Duodenal mucosa (tissue), 2 donors: ENCODE data around the gene NCAM1.

Experiments used
- H3K27ac ChIP-seq: one replicate; pipeline ENCODE4 v1.7.0; 2013; ENCODE audit warnings: low read depth, low read length
- H3K27me3 ChIP-seq, 2 donors: one replicate each; pipeline ENCODE4 v1.7.0; 2013; ENCODE audit warnings: low read length in 2 of 2, control low read depth in 1 of 2; ENCODE audit not compliant: insufficient read depth in 2 of 2, control insufficient read depth in 1 of 2
- H3K36me3 ChIP-seq, 2 donors: one replicate each; pipeline ENCODE4 v1.7.0; 2013; ENCODE audit warnings: low read length in 2 of 2, control low read depth in 1 of 2; ENCODE audit not compliant: insufficient read depth in 2 of 2, control insufficient read depth in 1 of 2
- H3K4me1 ChIP-seq, 2 donors: one replicate each; pipeline ENCODE4 v1.7.0; 2013; ENCODE audit warnings: low read length in 2 of 2, control low read depth in 1 of 2; ENCODE audit not compliant: insufficient read depth in 2 of 2, control insufficient read depth in 1 of 2
- H3K4me3 ChIP-seq, 2 donors: one replicate each; pipeline ENCODE4 v1.7.0; 2013; ENCODE audit warnings: low read length in 2 of 2, low read depth in 1 of 2
- H3K9ac ChIP-seq, 2 donors: one replicate each; pipeline ENCODE4 v1.7.0; 2013; ENCODE audit warnings: low read length in 2 of 2, low read depth in 1 of 2
- H3K9me3 ChIP-seq, 2 donors: one replicate each; pipeline ENCODE4 v1.7.0; 2013; ENCODE audit warnings: low read length in 2 of 2, control low read depth in 1 of 2; ENCODE audit not compliant: control insufficient read depth in 1 of 2

Gene NCAM1

DNA sequence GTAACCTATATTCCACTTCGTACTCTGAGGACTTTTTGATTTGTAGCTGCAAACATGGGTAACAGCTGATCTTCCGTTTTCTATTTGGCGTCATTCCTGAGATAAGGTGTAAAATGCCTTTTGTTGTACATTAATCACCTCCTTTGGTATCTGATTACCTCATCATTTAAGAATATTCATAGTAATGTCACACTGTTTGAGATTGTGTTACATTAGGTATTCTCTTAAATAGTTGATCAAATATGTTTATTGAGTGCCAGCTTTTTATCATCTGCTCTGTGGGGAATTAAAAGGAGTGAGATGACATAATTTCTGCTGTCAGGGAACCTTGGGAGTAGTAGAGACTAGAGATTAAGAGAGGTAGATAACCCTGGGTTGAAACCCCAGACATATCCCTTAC, 5.9 kb downstream of the NCAM1 start:
- peaks cover 0 to 4% of the 10 kb centered on the region in 2 donors for H3K4me1 ChIP-seq
- H3K36me3 ChIP-seq: no peaks in the 10 kb centered on the region
- no peak overlapping the region for H3K4me3 ChIP-seq
- H3K27me3 ChIP-seq: peaks cover 19 to 21% of the 10 kb centered on the region in 2 donors
- no peaks in the 10 kb centered on the region for H3K9me3 ChIP-seq
- no peak overlapping the region for H3K27ac ChIP-seq
- no peak overlapping the region for H3K9ac ChIP-seq

DNA sequence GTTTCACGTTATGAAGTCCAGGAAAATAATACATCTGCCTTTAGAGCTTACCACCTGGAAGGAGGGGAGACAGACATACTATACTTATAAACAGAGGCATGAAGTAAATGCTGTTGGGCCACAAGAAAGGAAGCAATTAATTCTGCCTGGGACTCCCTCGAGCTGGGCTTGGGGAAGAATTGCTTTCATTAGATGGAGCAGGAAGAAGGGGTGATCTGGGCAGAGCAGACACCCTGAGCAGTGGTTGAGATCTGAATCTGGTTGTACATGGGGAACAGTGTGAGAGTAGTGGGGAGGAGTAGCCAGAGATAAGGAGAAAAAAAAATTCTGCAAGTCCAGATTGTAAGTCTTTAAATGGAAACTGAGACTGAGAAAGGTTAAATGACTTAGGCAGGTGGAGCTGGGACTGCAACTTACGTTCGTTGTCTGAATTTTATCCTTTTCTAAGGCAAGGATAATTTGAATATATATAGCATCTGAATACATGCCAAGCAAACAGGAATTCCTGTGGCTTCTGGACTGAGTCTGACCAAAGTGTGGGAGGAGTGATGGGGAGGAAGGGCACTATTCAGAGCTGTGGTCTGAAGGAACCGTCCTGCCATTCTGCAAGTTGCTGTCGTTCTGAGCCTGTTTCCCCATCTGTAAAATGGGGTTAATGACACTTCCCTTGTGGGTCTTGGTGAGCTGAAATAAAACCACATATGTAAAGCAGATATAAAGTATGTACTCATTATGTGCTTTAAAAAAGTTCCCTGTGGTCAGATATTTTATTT, 7.9 kb downstream of the NCAM1 start:
- H3K9ac ChIP-seq: no peak overlapping the region
- no peak overlapping the region for H3K27ac ChIP-seq
- no peaks in the 10 kb centered on the region for H3K4me1 ChIP-seq
- H3K36me3 ChIP-seq: no peaks in the 10 kb centered on the region
- H3K27me3 ChIP-seq: peaks cover 7 to 9% of the 10 kb centered on the region in 2 donors
- H3K9me3 ChIP-seq: no peaks in the 10 kb centered on the region
- no peak overlapping the region for H3K4me3 ChIP-seq

DNA sequence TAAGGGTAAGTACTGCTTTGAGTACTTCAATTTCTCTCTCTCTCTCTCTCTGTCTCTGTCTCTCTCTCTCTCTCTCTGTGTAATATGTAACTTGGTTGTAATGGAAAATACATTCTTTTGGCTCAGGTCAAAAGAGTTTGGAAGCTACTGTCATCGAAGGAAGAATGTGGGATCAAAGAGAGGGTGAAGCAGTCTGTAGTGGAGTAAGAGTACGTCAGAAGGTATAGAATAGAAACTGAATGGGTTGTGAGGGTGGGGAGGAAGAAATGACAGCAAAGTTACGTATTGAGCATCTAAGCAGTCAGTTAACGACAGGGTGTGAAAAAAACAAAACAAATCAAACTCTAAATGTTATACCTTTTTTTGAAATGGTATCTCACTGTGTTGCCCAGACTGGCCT, 10.0 kb downstream of the NCAM1 start:
- peaks cover 3 to 6% of the 10 kb centered on the region in 2 donors for H3K27me3 ChIP-seq
- H3K36me3 ChIP-seq: no peaks in the 10 kb centered on the region
- H3K9me3 ChIP-seq: no peaks in the 10 kb centered on the region
- no peak overlapping the region for H3K4me3 ChIP-seq
- no peak overlapping the region for H3K9ac ChIP-seq
- H3K27ac ChIP-seq: no peak overlapping the region
- H3K4me1 ChIP-seq: no peaks in the 10 kb centered on the region

DNA sequence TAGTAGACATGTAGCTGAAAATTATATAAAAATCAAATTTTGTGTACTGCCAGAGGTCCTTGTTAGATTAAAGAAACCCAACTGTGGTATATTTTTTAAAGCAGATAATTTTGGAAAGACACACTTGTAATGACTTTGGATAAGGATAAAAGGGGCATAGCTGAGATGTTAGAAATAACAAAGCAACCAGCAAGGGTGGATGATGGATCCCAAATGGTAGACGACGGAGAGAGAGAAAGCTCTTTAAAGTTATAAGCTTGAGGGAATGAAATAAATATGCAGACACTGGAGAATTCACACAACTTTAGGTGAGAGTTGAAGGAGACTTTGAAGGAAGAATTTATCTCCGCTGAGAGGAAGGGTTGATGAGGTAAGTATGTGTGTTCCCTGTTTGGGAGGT, 10.6 kb downstream of the NCAM1 start:
- Histone ChIP-seq H3K9ac (no peak overlapping the region), H3K27me3 (peaks cover 3 to 6% of the 10 kb centered on the region in 2 donors), H3K9me3 (no peaks in the 10 kb centered on the region), H3K4me1 (no peaks in the 10 kb centered on the region), H3K36me3 (no peaks in the 10 kb centered on the region), H3K4me3 (no peak overlapping the region), H3K27ac (no peak overlapping the region)

DNA sequence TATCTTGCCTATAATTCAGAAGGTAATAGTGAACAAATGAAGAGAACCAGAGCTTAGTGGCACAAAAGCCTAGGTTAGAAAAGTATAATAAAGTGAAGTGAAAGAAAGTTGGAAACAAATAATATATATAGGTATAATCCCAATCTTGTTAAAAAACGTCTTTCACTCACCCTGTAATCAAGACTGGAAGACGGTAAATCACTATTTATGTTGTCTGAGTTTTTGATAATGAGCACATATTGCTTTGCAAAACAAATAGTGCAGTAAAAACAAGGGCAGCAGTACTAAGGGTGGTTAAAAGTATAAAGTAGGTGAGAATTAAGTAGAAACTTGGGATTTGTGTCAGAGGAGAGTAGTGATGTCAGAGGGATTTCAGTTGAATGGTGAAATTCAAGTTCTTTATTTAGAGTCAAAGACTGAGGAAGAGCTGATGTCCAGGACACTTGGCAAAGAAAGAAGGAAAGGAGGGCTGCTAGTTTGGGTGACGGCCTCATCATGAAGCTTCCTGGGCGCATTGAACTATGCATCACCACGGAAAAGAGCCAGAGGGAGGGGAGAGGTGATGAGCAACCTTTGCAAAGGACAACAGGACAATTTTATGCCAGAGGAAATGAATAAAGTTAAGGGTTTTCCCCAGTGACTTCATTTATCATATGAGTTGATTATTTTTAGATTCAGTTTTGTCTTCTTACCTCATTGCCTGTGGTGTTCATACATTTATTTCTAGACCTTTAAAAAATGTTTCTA, 11.4 kb downstream of the NCAM1 start:
- peaks cover 3 to 6% of the 10 kb centered on the region in 2 donors for H3K27me3 ChIP-seq
- H3K9ac ChIP-seq: no peak overlapping the region
- no peaks in the 10 kb centered on the region for H3K36me3 ChIP-seq
- H3K4me3 ChIP-seq: no peak overlapping the region
- no peaks in the 10 kb centered on the region for H3K9me3 ChIP-seq
- H3K4me1 ChIP-seq: no peaks in the 10 kb centered on the region
- no peak overlapping the region for H3K27ac ChIP-seq

DNA sequence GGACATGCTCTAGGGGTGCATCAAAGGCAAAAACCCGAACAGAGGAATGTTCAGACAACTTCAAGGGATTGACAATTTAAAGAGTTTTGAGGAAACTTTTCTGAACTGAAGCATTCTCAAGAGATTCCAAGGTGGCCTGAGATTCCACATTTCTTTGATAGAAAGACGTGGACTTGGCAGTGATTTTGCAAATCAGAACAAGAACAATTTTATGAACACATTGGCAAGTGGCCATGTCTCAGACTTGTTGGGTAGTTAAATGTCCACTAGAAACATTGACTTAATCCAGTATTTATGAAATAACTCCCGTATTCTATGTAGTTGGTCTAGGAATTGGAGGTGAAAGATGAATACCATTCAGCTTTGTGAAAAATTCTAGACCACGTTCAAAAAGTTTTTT, 13.8 kb downstream of the NCAM1 start:
- H3K4me3 ChIP-seq: no peak overlapping the region
- H3K9ac ChIP-seq: no peak overlapping the region
- no peaks in the 10 kb centered on the region for H3K4me1 ChIP-seq
- peaks cover 3 to 6% of the 10 kb centered on the region in 2 donors for H3K27me3 ChIP-seq
- no peaks in the 10 kb centered on the region for H3K9me3 ChIP-seq
- H3K27ac ChIP-seq: no peak overlapping the region
- no peaks in the 10 kb centered on the region for H3K36me3 ChIP-seq

DNA sequence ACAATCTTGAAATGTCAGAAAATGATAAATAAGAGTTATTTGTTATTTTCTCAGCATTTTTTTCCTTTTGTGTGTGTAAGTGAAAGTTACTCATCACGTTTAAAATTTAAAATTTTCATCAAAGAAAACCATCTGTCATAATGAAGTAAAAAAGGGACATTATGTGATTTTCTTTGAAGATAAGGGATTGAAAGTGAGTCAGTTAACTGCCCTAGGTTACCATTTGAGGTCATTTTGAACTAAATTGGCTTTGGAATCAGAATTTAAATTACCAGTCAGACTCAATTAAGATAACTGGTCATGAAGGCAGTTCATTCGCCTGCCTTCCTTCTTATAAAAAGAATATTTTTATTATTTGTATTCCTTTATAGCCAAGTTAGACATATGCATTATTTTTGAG, 14.3 kb downstream of the NCAM1 start:
- Histone ChIP-seq H3K9ac (no peak overlapping the region), H3K27ac (no peak overlapping the region), H3K36me3 (no peaks in the 10 kb centered on the region), H3K4me1 (no peaks in the 10 kb centered on the region), H3K9me3 (no peaks in the 10 kb centered on the region), H3K4me3 (no peak overlapping the region), H3K27me3 (peaks cover 3 to 6% of the 10 kb centered on the region in 2 donors)

DNA sequence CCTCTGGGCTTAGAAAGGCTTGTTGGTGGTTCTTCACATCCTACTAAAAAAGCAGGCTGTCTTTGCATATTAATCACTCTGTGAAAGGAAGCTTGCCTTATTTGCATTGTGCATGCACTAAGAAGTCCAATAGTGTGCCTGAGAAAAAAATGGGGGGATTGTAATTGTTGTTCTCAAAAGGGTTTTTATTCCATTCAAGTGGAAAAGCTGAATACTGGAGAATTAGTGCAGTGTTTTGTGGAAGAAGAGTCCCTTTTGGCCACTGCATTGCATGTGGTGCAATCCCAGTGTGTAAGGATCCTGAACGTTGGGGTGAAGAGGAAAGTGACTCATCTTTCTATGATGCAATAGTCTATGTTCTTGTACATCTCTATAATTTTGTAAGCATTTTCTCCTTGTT, 16.5 kb downstream of the NCAM1 start:
- no peak overlapping the region for H3K9ac ChIP-seq
- H3K27ac ChIP-seq: no peak overlapping the region
- no peaks in the 10 kb centered on the region for H3K36me3 ChIP-seq
- no peaks in the 10 kb centered on the region for H3K9me3 ChIP-seq
- peaks cover 3% of the 10 kb centered on the region in 2 donors for H3K27me3 ChIP-seq
- H3K4me1 ChIP-seq: no peaks in the 10 kb centered on the region
- no peak overlapping the region for H3K4me3 ChIP-seq

DNA sequence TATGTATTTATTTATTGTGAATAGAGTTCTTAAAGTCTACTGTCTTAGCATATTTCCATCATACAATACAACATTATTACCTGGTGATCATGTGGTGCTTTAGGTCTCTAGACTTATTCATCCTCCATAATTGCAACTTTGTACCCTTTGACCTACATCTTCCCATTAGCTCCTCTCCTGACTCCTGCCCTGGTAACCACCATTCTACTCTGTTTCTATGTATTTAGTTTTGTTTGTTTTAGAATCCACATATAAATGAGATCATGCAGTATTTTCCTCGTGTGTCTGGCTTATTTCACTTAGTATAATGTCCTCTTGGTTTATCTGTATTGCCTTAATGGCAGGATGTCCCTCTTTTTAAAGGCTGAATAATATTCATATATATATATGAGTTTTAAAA, 22.7 kb downstream of the NCAM1 start:
- H3K27ac ChIP-seq: no peak overlapping the region
- H3K9ac ChIP-seq: no peak overlapping the region
- no peaks in the 10 kb centered on the region for H3K27me3 ChIP-seq
- H3K9me3 ChIP-seq: peaks cover 0 to 4% of the 10 kb centered on the region in 2 donors
- no peaks in the 10 kb centered on the region for H3K4me1 ChIP-seq
- no peaks in the 10 kb centered on the region for H3K36me3 ChIP-seq
- no peak overlapping the region for H3K4me3 ChIP-seq

DNA sequence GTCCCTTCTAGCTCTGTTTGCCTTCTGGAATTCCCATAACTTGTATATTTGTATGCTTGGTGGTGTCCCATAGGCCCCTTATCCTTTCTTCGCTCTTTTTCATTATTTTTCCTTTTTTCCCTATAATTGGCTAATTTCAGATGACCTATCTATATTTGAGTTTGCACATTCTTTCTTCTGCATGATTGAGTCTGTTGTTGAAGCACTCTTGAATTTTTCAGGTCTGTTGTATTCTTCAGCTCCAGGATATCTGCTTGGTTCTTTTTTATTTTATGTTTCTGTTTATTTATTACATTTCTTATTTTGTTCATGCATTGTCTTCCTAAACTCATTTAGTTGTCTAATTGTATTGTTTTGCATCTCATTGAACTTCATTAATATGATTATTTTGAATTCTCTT, 28.0 kb downstream of the NCAM1 start:
- Histone ChIP-seq H3K4me3 (no peak overlapping the region), H3K27ac (no peak overlapping the region), H3K36me3 (no peaks in the 10 kb centered on the region), H3K9me3 (peaks cover 0 to 4% of the 10 kb centered on the region in 2 donors), H3K27me3 (no peaks in the 10 kb centered on the region), H3K4me1 (no peaks in the 10 kb centered on the region), H3K9ac (no peak overlapping the region)
